DOHH2 (cell line): ENCODE results near the gene GPHN.

Experiments
- H3F3A ChIP-seq: fragments of 200-600 bp; sonication (generic), shearing (Covaris generic); 2 replicates; pipeline ENCODE4 v1.6.0; 2016; ENCODE audit warnings: antibody characterized with exemption, mild to moderate bottlenecking; ENCODE audit not compliant: control insufficient read depth, insufficient read depth
- H3K27ac ChIP-seq: fragments of 200-600 bp; sonication (generic); 2 replicates; pipeline ENCODE4 v1.5.1; 2014; ENCODE audit warnings: low read depth, mild to moderate bottlenecking, low read length, moderate library complexity
- H3K27me3 ChIP-seq: fragments of 200-600 bp; sonication (generic); 2 replicates; pipeline ENCODE4 v1.6.1; 2014; ENCODE audit warnings: mild to moderate bottlenecking, low read length, mixed read lengths; ENCODE audit not compliant: control insufficient read depth
- H3K36me3 ChIP-seq: fragments of 200-600 bp; sonication (generic); 2 replicates; pipeline ENCODE4 v1.6.1; 2014; ENCODE audit warnings: mild to moderate bottlenecking, low read length, moderate library complexity, mixed read lengths; ENCODE audit not compliant: control insufficient read depth
- H3K4me1 ChIP-seq: fragments of 200-600 bp; sonication (generic); 2 replicates; pipeline ENCODE4 v1.6.1; 2014; ENCODE audit warnings: mild to moderate bottlenecking, low read length, mixed read lengths; ENCODE audit not compliant: control insufficient read depth
- H3K4me2 ChIP-seq: fragments of 200-600 bp; sonication (generic); 2 replicates; pipeline ENCODE4 v1.6.0; 2014; ENCODE audit warnings: mild to moderate bottlenecking, low read length, moderate library complexity
- H3K4me3 ChIP-seq: fragments of 200-600 bp; sonication (generic); 2 replicates; pipeline ENCODE4 v1.5.1; 2014; ENCODE audit warnings: mild to moderate bottlenecking, low read length, mixed read lengths
- H3K79me2 ChIP-seq: fragments of 200-600 bp; sonication (generic); 2 replicates; pipeline ENCODE4 v1.6.1; 2014; ENCODE audit warnings: mild to moderate bottlenecking, low read length, mixed read lengths; ENCODE audit not compliant: control insufficient read depth
- H3K9me2 ChIP-seq: fragments of 200-600 bp; sonication (generic); replicated peaks from 2 replicates; pipeline ENCODE4 v1.6.1; 2014; ENCODE audit warnings: mild to moderate bottlenecking, low read length, mixed read lengths; ENCODE audit not compliant: control insufficient read depth
- H3K9me3 ChIP-seq: fragments of 200-600 bp; sonication (generic); 2 replicates; pipeline ENCODE4 v1.6.1; 2014; ENCODE audit warnings: antibody characterized with exemption, low read length, mixed read lengths; ENCODE audit not compliant: control insufficient read depth, insufficient read depth
- H4K20me1 ChIP-seq: fragments of 200-600 bp; sonication (generic); 2 replicates; pipeline ENCODE4 v1.6.0; 2014; ENCODE audit warnings: low read depth, mild to moderate bottlenecking, antibody characterized with exemption, low read length, moderate library complexity; ENCODE audit not compliant: control insufficient read depth, insufficient read depth
- EZH2phosphoT487 ChIP-seq: fragments of 200-600 bp; sonication (generic); IDR thresholded peaks from 2 replicates; pipeline ENCODE4 v1.6.1; 2017; ENCODE audit warnings: borderline replicate concordance, mild to moderate bottlenecking, antibody characterized with exemption, low read length, moderate library complexity, mixed read lengths
- TF ChIP-seq, protein P1 (sequence below): fragments of 200-600 bp; sonication (generic); IDR thresholded peaks from one replicate; pipeline ENCODE4 v1.5.1; 2014; ENCODE audit warnings: antibody characterized with exemption, mild to moderate bottlenecking, low read depth, low read length; ENCODE audit not compliant: poor library complexity, severe bottlenecking

The GPHN gene

GRCh38 chr14:66857867-66858266 is 349.9 kb downstream of the GPHN start:
- Histone ChIP-seq H3F3A (no peaks in the 10 kb centered on the region), H3K27ac (no peak overlapping the region), H3K4me1 (no peaks in the 10 kb centered on the region), H4K20me1 (no peaks in the 10 kb centered on the region), H3K9me2 (no peaks in the 10 kb centered on the region; the same call in 1 of the 2 replicates), H3K27me3 (no peaks in the 10 kb centered on the region), H3K4me3 (no peak overlapping the region), H3K36me3 (no peaks in the 10 kb centered on the region), H3K9me3 (no peaks in the 10 kb centered on the region), H3K79me2 (no peaks in the 10 kb centered on the region), H3K4me2 (no peak overlapping the region)
- TF ChIP-seq, protein P1, sequence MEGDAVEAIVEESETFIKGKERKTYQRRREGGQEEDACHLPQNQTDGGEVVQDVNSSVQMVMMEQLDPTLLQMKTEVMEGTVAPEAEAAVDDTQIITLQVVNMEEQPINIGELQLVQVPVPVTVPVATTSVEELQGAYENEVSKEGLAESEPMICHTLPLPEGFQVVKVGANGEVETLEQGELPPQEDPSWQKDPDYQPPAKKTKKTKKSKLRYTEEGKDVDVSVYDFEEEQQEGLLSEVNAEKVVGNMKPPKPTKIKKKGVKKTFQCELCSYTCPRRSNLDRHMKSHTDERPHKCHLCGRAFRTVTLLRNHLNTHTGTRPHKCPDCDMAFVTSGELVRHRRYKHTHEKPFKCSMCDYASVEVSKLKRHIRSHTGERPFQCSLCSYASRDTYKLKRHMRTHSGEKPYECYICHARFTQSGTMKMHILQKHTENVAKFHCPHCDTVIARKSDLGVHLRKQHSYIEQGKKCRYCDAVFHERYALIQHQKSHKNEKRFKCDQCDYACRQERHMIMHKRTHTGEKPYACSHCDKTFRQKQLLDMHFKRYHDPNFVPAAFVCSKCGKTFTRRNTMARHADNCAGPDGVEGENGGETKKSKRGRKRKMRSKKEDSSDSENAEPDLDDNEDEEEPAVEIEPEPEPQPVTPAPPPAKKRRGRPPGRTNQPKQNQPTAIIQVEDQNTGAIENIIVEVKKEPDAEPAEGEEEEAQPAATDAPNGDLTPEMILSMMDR: no peak
- no peak for TF ChIP-seq EZH2phosphoT487

- Histone ChIP-seq H3K36me3 (no peaks in the 10 kb centered on the region), H3K4me2 (no peak overlapping the region), H3K79me2 (no peaks in the 10 kb centered on the region), H3K27me3 (no peaks in the 10 kb centered on the region), H3K4me1 (no peaks in the 10 kb centered on the region), H3K9me2 (no peaks in the 10 kb centered on the region; the same call in 1 of the 2 replicates), H3K4me3 (no peak overlapping the region), H3K9me3 (no peaks in the 10 kb centered on the region), H4K20me1 (no peaks in the 10 kb centered on the region), H3F3A (no peaks in the 10 kb centered on the region), H3K27ac (no peak overlapping the region)
- TF ChIP-seq, protein P1: no peak
- TF ChIP-seq EZH2phosphoT487: no peak
These were observed 351.2 kb downstream of the GPHN start for GRCh38 chr14:66859063-66859671.

- H4K20me1 ChIP-seq: no peaks in the 10 kb centered on the region
- H3K4me1 ChIP-seq: no peaks in the 10 kb centered on the region
- H3K79me2 ChIP-seq: no peaks in the 10 kb centered on the region
- no peaks in the 10 kb centered on the region for H3K9me3 ChIP-seq
- TF ChIP-seq, protein P1: no peak
- TF ChIP-seq EZH2phosphoT487: no peak
- peaks cover 5% of the 10 kb centered on the region; the same call in 1 of the 2 replicates for H3K36me3 ChIP-seq
- H3F3A ChIP-seq: no peaks in the 10 kb centered on the region
- no peak overlapping the region for H3K4me3 ChIP-seq
- no peaks in the 10 kb centered on the region for H3K9me2 ChIP-seq
- H3K27me3 ChIP-seq: no peaks in the 10 kb centered on the region
- no peak overlapping the region for H3K4me2 ChIP-seq
- no peak overlapping the region for H3K27ac ChIP-seq
These were observed 373.6 kb downstream of the GPHN start for GRCh38 chr14:66881596-66881995.
